ELF-1 (cell line): ENCODE results near the gene KLHDC2.
"Not testable (repeated sequence)": the region's sequence is repeated elsewhere in the genome, so short reads cannot be mapped to it uniquely, and the experiment has no call there.

Experiments
- DNase-seq: peaks from one replicate; pipeline ENCODE4 v3.0.0-alpha.2; 2016; ENCODE audit warnings: low read depth, low spot score

Gene KLHDC2

GRCh38 chr14:49767571-49768300, at the start of gene KLHDC2:
Gene KLHDC2, plus strand, starts transcription at chr14:49768153. Its CDS starts 316 bp downstream, at chr14:49768469.
- DNase-seq, result peak; percentile 89

DNA sequence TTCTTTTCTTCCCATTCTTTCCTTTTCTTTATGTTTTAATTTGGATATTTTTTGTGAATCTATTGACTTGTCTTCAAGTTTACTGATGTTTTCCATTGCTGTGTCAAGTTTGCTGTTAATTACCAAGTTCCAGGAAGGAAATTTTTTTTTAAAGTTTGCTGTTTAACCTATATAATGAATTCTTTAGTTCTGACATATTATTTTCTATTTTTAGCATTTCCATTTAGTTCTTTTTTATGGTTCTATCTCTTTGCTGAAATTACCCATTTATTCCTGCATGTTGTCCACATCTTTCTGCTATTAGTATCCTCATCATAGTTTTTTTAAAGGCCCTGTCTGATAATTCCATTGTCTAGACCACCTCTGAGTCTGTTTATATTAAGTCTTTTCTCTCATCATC, 47.2 kb upstream of the KLHDC2 start:
- no peak for DNase-seq

GRCh38 chr14:49721733-49722435, 46.1 kb upstream of the KLHDC2 start:
- DNase-seq, result peak; percentile 79

GRCh38 chr14:49727171-49727570, 40.8 kb upstream of the KLHDC2 start:
- DNase-seq, result no peak

GRCh38 chr14:49732896-49733295, 35.1 kb upstream of the KLHDC2 start:
- no peak for DNase-seq

GRCh38 chr14:49733836-49734235, 34.1 kb upstream of the KLHDC2 start:
- DNase-seq, result no peak

DNA sequence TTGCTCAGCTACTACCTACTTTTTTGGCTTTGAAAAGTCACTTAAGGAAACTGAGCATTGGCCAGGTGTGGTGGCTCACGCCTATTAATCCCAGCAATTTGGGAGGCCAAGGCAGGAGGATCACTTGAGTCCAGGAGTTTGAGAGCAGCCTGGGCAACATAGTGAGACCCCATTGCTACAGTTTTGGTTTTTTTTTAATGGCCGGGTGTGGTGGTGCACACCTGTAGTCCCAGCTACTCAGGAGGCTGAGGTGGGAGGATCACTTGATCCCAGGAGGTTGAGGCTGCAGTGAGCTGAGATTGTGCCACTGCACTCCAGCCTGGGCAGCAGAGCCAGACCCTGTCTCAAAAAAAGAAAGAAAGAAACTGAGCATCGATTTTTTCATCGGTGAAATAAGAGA, 32.3 kb upstream of the KLHDC2 start:
- not testable (repeated sequence) for DNase-seq

DNA sequence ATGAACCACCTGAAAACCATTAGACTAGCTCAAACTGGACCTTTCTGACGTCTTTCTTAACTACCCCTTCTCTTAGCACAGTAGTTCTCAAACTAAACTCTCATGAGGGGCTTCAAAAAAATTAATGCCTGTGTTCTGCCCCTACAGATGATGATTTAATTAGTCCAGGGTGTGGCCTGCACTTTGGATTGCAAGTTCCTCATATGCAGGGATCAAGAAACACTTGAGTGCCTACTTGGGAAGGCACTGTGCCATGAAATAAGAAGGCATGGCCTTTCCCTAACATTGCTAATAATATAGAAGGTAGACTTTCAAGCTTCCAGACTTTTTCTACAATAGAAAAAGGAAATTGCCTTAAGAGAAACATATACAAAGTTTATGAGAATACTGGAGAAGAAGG, 22.8 kb upstream of the KLHDC2 start:
- no peak for DNase-seq

DNA sequence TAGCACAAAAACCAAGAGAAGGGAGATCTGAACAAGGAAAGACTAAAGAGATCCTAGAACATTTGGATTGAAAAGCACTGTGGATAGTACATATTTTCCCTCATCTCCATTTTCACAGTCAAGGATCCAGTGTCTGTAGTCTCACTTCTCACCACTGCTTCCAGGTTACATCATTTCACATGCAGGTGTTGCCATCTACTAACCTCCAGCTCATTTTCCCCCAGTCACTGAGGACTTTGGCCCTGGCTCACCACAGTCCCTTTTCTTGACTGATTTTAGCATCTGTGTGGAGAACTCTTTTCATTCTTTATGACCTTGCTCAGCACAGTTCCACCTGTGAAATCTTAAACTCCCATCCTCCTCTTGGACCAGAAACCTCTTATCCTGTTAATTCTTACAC, 21.5 kb upstream of the KLHDC2 start:
- not testable (repeated sequence) for DNase-seq

DNA sequence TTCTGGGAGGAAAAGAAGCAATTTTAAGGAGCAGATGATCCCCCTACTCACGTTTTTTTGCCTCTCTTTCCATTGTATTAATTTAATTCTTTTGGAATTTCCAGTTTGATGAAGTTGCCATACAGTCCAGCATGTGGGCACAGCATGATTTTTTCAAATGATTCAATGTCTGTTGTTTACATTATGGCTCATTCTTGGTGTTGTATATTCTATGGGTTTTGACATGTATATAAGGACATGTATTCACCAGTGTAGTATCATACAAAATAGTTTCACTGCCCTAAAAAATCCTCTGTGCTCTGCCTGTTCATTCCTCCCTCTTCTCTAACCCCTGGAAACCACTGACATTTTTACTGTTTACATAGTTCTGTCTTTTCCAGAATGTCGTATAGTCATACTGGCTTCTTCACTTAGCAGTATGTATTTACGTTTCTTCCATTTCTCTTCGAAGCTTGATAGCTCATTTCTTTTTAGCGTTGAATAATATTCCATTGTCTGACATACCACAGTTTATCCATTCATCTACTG, 13.3 kb upstream of the KLHDC2 start:
- DNase-seq, result no peak

GRCh38 chr14:49755378-49755777, 12.6 kb upstream of the KLHDC2 start:
- no peak for DNase-seq

DNA sequence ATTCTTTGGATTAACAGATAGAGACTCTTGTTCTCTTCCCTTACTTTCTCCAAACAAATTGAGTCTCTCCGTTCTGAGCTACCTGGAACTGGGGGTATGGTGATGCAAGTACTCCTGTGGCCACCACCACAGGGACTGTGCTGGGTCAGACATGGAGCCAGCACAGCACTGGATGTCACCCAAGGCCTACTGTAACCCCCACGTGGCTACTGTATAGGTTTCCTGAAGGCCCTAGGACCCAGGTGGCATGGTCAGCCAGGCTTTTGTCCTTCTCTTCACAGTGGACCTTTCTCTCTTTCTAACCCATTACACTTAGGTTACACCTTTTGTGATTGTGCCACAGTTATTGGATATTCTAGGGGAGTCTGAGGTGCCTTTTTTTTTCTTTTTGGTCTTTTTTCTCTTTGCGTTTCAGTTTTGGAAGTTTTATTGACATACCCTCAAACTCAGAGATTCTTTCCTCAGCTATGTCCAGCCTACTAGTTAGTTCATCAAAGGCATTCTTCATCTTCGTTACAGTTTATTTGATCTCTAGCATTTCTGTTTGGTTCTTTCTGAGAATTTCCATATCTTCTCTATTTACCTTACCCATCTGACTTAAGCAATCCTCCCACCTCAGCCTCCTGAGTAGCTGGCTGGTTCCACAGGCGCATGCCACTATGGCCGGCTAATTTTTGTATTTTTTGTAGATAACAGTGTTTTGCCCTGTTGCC, 6.0 kb upstream of the KLHDC2 start:
- no peak for DNase-seq

GRCh38 chr14:49766839-49767238, 1.1 kb upstream of the KLHDC2 start:
- peak; percentile 35 for DNase-seq

GRCh38 chr14:49767270-49767570, 733 bp upstream of the KLHDC2 start:
- no peak for DNase-seq

DNA sequence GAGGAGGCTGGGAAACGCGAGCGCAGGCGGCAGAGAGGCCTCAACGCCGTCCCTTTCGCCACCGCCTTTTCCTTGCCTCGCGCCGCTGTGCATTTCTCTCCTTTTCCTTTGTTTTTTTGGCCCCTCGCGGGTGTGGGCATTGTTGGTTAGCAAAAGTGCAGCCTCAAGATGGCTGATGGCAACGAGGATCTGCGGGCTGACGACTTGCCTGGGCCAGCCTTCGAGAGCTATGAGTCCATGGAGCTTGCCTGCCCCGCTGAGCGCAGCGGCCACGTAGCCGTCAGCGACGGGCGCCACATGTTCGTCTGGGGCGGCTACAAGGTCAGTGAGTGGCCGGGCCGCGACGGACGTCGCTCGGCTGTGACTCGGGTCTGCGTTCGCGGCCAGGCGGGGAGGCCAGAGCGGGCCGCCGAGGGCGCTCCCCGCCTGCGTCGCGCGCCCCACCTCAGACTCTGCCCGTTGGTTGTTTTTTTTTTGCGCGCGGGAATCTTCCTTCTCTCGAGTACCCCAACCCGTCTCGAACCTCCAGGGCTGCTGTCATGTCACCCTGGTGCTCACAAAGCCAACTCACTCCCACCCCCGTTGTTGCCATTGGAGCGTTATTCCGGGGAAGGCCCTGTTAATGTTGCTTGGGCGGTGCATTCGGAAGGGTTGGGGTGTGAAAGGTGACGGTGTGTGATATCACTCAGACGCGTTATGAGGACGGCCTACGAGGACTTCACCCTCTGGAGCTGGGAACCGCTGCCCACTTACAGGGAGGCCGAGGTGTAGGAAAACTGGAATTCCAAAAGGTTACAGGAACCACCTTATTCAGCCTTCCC, 558 bp downstream of the KLHDC2 start:
- DNase-seq, result peak; percentile 63

DNA sequence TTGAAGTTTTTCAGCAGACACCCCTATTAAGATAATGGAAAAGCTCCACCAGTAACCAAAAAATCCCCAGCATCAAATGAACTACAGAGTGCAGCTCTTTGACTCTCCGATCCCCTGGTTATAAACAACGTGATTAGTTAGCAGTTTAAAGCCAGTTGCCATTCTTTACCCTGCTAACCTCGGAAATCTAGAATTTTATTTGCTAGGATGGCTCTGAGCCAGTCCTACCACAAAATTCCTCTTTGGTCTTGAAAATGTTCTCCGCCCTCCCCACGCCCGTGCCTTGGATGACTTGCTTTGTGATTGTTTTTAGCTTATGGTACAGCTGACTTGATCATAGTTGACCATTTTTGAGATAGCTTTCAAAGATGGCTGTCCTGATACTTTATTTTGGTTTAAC, 1.2 kb downstream of the KLHDC2 start:
- no peak for DNase-seq

DNA sequence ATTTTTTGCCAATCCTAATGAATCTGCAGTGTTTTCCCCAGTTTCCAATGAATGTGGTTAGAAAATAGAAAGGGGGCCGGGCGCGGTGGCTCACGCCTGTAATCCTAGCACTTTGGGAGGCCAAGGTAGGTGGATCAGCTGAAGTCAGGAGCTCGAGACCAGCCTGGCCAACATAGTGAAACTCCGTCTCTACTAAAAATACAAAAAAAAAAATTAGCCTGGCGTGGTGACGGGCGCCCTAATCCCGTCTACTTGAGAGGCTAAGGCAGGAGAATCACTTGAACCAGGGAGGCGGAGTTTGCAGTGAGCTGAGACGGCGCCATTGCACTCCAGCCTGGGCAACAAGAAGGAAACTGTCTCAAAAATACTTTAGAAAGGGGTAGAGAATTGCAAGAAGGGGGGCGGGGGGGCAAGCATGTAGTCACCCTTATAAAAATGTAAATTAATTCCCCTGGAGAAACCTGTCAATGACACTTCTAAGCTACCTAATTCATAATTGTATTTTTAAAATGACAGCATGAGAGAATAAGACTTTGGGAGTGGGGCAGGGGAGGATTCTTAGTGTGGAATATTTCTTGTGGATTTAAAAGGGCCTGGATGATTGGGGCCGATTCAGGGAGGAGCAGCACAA, 1.7 kb downstream of the KLHDC2 start:
- DNase-seq, result peak; percentile 32

DNA sequence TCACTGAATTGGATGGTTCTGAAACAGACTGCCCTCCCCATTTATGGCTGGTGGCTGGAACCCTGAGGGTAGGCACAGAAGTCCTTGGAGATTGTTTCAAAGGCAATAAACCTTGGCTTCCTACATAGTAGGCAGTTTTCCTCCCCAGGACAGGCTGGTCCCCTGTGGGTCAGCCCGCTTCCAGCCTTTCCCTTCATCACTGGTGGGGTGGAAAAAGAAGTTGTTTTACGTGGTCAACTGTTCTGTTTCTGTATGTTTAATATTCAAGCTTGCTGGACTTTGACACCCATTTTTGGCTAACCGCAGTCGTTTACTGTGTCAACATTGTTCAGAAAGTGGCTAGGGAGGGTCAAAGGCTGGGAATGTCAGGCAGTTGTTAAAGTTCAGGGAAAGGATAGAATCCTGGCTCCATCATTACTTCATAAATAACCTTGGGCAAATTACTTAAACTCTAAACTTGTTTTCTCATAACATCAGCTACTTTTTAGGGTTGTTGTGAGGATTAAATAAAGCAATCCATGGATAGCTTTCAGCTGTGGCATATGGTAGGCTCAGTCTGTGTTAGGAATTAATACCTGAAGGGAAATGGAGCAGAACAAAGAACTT, 2.4 kb downstream of the KLHDC2 start:
- DNase-seq, result peak; percentile 62

GRCh38 chr14:49771691-49772090, 3.7 kb downstream of the KLHDC2 start:
- not testable (repeated sequence) for DNase-seq

GRCh38 chr14:49774106-49774505, 6.2 kb downstream of the KLHDC2 start:
- DNase-seq, result no peak

- DNase-seq, result no peak
Measured at GRCh38 chr14:49778421-49778820, 10.5 kb downstream of the KLHDC2 start.
